Stimulated activated CD4-positive, alpha-beta T cell treated with anti-CD3 and anti-CD28 coated beads, Interleukin-15, amount 100 ng/mL, for 48 hours (primary cell): Measurements from ENCODE around the gene CDH4.

Experiments
- DNase-seq, 2 donors: peaks; one replicate each; pipeline ENCODE4 v3.0.0-alpha.2; 2020; ENCODE audit warnings: low read depth in 2 of 2

CDH4 gene

GRCh38 chr20:61284752-61285151, 32.7 kb downstream of the CDH4 start:
- no peak for DNase-seq

GRCh38 chr20:61285152-61285645, 33.1 kb downstream of the CDH4 start:
- no peak for DNase-seq

- DNase-seq, result no peak
Observed at GRCh38 chr20:61285691-61286090, 33.6 kb downstream of the CDH4 start.

DNA sequence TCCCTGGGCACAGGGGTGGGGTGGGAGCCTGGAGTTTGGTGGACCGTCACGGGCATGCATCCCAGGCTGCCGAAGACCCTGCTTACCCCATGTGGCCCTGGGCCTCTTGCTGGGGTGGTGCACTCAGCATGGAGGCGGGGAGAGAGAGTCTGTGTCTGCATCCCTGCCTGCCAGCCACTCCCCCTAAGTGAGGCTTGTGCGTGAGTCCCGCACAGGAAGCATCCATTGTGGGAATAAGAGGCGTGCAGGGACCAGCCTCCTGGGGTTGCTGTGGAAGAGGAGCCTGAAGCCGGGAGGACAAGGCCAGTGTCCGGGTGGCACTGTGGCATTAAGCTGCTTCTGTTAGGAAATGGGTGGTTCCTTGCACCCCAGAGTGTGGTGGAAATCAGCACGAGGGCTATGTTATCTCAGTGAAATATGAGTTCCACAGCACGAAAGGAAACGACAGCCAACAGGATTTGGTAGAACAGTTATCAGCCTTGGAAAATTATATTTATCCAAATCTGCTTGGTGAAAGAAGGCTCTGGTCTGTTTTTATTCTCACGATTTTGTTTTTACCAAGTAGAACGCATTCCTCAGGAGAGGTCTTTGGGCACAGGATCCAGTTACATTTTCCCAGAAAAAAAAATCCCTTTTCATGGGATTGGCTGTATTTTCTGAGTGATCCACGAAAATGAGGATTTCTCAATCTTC, 35.7 kb downstream of the CDH4 start:
- DNase-seq, result no peak

DNA sequence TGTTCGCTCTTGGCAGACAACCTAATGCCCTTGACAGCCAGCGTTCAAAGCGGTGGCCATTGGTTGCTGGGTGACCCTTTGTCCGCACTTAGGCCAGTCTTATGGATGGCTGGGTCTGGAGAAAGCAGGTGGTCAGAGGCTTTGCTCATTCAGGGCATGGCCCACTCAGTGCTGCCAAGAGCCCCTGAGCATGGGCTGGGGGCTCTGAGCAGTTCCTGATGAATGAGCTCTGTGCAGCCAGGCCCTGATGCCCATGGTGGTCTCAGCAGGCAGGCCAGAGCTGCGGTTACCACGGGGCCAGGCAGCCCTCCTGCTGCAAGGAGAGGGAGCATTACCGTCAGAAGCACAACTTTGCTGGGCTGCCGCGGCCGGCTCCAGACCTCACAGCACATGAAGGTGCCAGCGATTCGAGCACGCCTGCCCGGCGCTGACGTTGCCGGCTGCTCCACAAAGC, 36.3 kb downstream of the CDH4 start:
- DNase-seq, result no peak

- no peak for DNase-seq
Observed at GRCh38 chr20:61289166-61289565, 37.1 kb downstream of the CDH4 start.

GRCh38 chr20:61290721-61291120, 38.7 kb downstream of the CDH4 start:
- no peak for DNase-seq

- DNase-seq, result no peak
Observed at GRCh38 chr20:61291166-61291829, 39.2 kb downstream of the CDH4 start.

DNA sequence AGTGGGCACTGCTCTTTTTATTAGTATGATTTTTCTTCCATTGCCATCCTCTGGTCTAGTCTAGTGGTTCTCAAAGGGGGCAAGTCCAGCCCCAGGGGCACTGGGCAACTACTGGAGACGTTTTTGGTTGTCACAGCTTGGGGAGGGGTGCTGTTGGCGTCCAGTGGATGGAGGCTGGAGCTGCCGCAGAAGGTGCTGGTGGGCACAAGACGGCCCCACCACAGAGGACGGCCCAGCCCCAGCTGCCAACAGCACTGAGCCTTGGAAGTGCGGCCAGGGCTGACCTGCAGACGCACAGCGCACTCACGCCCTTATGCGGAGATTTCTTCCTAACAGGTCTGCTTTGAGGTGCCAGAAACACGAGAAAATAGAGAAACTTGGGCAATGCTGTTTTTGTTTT, 40.3 kb downstream of the CDH4 start:
- DNase-seq, result no peak

DNA sequence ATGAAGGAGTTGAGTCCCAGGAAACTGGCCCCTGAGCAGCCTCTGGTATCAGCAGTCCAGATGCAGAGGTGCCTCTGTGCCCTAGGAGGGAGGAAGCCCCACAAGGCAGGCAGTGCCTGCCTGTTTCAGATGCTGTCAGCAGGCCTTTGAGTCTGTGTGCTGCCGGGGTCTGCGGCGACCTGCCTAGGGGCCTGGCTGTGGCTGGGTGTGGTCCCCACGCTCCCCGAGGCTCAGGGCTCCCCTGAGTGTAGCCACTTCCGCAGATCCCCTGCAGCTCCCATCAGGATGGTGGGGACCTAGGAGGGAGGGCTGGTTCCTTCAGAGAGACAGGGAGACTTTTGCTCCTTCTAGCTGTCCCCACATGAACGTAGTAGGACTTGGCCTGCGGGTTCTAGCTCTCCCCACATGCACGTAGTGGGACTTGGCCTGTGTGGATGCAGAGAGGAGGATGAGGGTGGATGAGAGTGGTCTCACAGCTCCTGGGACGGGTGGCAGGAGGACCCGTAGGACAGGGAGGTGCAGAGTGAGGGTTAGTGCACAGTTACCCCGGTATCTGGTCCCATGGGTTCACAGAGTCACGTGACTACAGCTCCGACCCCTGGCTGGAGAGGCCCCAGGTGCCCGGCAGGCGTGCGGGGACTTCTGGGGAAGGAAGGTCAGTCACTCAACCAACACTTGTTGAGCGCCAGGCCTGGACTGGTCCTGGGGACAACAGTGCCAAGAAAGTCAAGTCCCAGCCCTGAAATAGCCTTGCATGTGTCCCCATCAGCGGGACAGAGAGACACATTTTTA, 41.0 kb downstream of the CDH4 start:
- DNase-seq, result no peak

GRCh38 chr20:61293951-61294350, 41.9 kb downstream of the CDH4 start:
- DNase-seq, result no peak

- DNase-seq, result no peak
Observed at GRCh38 chr20:61295249-61295648, 43.2 kb downstream of the CDH4 start.

DNA sequence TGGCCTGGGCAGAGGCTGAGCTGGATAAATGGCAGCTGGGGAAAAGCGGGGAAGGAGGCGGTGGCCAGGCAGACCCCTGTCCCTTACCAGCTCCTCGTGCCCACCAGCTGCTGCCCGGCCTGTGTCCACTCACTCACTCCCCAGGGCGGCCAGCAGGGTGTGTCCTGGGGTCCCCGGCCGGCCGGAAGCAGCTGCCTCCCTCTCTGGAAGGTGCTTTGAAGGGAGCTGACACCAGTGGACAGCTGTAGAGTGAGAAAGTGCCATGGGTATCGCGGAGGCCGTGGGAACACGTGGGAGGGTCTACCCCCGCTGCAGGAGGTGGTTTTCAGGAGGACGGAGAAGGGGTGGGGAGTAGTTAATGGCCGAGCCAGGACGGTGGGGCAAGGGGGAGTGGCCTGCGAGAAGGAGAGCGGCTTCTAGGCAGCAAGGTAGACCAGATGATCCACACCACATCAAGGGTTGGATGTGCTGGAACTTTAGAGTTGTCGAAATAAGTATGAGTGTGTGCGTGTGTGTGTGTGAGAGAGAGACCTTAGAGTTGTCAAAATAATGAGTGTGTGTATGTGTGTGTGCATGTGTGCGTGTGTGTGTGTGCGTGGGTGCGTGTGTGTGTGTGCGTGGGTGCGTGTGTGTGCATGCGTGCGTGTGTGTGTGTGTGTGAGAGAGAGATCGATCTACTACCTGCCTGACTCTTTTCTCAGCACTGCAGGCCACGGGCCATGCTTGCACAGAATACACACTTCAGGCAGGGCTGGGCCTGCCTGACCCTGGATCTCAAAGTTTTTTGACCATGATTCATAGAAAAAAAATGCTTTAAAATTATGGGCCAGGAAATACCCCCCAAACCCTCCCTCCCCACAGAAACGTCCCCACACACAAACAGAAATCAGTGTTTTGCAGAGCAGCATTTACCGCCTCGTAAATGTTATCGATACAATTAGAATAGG, 43.9 kb downstream of the CDH4 start:
- no peak for DNase-seq

- no peak for DNase-seq
Observed at GRCh38 chr20:61296629-61297019, 44.6 kb downstream of the CDH4 start.

DNA sequence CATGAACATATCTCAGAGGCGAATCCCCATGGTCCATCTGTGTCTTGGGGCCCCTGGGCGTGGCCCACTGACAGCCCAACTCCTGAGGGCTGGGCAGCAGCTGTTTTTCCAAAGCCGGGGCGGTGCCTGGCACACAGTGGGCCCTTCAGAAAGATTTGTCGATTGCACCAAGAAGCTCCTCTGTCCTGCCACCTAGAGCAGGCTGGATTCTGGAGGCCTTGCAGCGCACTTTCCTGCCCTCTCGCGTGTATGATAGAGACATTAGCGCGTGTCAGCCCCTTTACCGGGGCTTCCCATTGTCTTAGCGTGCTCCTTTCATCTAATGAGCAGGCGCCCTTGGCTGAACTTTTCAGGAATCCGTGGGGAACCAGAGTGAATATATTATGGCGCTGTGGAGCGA, 45.4 kb downstream of the CDH4 start:
- no peak for DNase-seq

- DNase-seq, result no peak
Observed at GRCh38 chr20:61297986-61298385, 45.9 kb downstream of the CDH4 start.

GRCh38 chr20:61298661-61299060, 46.6 kb downstream of the CDH4 start:
- no peak for DNase-seq

DNA sequence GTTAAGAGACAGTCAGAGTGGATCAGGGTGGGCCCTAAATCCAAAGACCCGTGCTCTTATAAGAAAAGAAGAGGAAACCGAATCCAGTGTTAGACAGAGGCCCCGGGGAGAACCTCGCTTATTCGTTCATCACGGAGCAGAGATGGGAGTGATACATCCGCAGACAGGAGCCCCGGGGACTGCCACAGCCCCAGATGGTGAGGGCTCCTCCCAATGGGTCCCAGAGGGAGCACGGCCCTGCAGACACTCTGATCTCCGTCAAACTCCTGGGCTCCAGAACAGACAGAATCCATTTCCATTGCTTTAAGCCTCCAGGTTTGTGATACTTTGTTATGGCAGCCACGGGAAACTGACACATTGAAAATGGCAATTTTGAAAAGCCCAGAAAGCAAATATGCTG, 47.0 kb downstream of the CDH4 start:
- no peak for DNase-seq

- no peak for DNase-seq
Observed at GRCh38 chr20:61299618-61300017, 47.6 kb downstream of the CDH4 start.

- no peak for DNase-seq
Observed at GRCh38 chr20:61300293-61300692, 48.2 kb downstream of the CDH4 start.

- DNase-seq, result no peak
Observed at GRCh38 chr20:61300709-61301108, 48.6 kb downstream of the CDH4 start.
